Activated T-cell treated with anti-CD3 and anti-CD28 coated beads, Interleukin-2, amount 50 U/mL, for 1 hour (primary cell): Measurements from ENCODE around the gene PRDM11.
A peak's percentile ranks its signal among the peaks of the same experiment; 100 is the strongest.
"Not testable (repeated sequence)": the region's sequence is repeated elsewhere in the genome, so short reads cannot be mapped to it uniquely, and the experiment has no call there.

Experiments
- DNase-seq: peaks from one replicate; pipeline ENCODE4 v3.0.0-alpha.2; 2020

The PRDM11 gene

GRCh38 chr11:45238724-45239123 is 92.3 kb downstream of the PRDM11 start:
- DNase-seq, result no peak

DNA sequence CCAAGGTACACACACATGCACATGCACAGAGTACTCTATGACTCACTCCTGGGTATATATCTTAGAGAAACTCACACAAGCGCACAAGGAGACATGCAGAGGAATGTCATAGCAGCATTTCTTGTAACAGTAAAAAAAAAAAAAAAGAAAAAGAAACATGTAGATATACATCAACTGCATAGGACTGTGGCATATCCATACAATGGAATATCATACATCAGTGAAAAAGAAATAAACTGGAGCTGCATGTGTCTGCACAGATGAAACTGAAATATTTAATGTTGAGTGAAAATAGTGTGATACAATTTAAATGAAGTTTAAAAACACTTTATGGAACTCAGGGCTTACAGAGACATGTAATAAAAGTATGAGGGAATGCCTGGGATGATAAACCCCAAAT is 93.3 kb downstream of the PRDM11 start:
- no peak for DNase-seq

- DNase-seq, result no peak
These were observed 97.5 kb downstream of the PRDM11 start for GRCh38 chr11:45243967-45244366.

- no peak for DNase-seq
These were observed 99.0 kb downstream of the PRDM11 start for GRCh38 chr11:45245218-45246045.

DNA sequence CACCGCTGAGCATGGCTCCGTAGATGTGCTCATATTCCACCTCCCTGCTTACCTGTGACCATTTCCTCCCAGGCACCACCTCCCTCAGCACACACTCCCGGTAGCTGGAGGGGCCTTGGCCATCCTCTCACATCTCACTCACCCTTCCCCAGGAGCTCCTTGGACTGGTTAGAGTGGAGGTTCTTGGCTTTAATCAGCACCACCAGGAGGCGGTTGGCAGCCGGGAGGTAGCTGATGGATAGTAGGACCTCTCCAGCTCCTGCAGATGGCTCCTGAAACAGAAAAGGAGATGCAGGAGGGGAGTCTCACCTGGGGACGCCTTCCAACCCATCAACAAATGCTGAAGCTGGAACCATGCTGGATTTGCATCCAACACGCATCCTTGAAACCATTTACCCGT is 99.8 kb downstream of the PRDM11 start:
- no peak for DNase-seq

GRCh38 chr11:45247433-45247832 is 101.0 kb downstream of the PRDM11 start:
- no peak for DNase-seq

- no peak for DNase-seq
These were observed 102.1 kb downstream of the PRDM11 start for GRCh38 chr11:45248501-45249011.

DNA sequence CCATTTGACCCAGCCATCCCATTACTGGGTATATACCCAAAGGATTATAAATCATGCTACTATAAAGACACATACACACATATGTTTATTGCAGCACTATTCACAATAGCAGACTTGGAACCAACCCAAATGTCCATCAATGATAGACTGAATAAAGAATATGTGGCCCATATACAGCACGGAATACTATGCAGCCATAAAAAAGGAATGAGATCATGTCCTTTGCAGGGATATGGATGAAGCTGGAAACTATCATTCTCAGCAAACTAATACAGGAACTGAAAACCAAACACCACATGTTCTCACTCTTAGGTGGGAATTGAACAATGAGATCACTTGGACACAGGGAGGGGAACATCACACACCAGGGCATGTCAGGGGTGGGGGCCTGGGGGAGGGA is 102.9 kb downstream of the PRDM11 start:
- not testable (repeated sequence) for DNase-seq

GRCh38 chr11:45250035-45250718 is 103.7 kb downstream of the PRDM11 start:
- no peak for DNase-seq

DNA sequence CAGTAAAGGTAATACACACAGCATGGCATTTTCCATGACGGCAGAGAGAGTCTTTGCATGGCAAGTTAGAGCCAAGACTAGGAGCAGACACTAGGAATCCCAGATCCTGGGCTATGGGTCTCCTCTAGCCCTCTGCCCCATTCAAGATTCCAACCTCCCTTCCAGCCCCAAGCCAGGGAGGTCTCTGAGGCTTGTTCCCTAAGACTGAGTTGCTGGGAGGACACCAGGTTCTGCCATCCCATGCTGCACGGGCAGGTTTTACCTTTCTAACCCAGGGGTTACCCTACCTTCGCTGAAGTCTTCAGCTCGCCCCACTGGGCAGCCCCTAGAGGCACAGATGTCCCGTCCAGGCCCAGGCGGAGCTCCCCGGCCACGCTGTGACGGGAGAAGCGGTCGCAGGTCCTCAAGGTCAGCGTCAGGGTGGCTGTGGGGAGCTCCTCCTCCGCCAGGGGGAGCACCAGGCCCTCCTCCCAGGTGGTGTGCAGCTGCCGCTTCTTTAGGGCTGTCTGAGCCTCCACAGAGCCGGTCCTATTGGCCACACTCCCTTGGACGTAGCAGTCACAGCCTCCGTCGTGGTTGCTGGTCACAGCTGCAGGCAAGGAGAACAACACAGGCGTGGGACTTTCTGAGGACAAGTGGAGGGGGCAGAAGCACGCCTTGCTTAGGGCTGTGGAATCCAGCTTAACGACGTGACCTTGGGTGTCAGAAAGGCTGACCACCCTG is 105.9 kb downstream of the PRDM11 start:
- peak; percentile 31 for DNase-seq

DNA sequence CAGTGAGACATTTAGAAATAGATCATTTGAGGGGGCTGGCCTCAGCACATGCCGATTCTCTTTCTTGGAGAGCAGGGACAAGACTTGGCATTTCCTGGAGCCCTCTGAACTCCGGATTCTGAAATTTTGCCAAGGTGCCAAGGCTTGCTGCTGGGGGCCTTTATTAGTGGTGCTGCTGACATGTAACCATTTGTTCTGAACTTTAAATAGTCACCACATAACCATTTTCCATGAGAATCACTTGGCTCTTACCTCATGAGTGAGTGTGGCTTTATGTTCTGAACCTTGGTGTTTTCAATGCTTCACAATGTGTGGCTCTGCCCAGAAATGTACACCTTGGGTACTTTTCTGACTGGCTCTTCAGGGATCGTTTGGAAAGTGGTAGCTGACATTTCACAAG is 106.4 kb downstream of the PRDM11 start:
- DNase-seq, result no peak

- DNase-seq, result no peak
These were observed 107.2 kb downstream of the PRDM11 start for GRCh38 chr11:45253640-45254039.

DNA sequence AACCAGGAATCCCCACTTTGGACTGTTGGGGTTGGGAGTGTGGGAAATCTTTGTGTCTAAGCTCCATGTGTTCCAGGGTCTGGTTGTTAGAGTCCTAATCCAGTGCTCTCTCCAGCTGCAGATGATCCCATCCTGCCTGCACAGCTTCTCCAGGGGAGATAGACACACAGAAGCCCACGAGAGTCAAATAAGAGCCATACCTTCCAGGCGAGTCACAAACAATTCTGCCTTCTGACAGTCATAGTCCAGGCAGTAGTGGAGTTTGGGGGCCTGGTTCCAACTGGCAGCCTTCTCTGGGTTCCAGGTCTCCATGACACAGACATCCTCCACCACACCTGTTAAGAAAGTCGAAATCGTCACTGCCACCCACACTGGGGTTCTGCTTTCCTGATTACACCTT is 107.6 kb downstream of the PRDM11 start:
- no peak for DNase-seq

DNA sequence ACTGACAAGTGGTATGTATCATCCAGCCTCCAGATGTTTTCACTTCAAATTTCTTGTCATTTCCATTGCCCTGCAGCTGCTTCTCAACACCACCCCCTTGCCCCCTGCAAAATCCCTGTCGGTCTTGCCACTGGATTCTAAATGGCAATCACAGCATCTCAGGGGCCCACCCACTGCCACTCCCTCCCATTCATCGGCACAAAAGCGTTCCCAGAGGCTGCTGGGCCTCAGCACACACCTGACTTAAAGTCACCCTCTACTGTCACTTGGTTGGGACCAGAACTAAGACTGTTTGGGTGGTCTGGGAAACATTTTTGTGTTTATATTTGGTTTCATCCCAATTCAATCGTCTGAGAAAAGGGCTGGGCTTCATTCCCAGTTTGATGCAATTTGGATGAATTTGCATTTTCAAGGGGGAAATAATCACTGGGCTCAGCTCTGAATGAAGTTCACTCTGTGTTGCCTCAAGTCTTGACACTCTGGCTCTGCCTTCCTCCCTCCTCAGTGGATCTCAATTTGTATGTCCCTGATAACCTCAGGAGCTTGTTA is 112.6 kb downstream of the PRDM11 start:
- no peak for DNase-seq

DNA sequence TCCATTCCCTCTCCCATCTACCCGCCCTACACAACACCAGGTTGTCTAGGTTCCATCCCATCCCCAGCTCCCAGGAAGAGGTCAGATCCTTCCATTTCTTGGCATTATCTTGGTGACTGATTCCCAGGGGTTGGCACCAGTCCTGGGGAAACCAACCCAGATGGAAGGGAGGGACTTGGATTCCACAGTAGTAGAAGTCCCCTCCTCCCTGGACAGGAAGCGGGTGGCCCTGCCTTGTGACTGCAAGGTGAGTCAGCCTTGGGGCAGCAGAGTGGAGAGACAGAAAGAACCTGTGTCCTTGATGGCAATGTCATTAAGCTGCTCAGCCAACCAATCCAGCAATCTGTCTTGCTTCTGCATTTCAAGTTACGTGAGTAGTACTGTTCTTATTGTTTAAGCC is 113.2 kb downstream of the PRDM11 start:
- DNase-seq, result no peak

GRCh38 chr11:45260071-45260470 is 113.6 kb downstream of the PRDM11 start:
- no peak for DNase-seq

GRCh38 chr11:45262900-45263299 is 116.5 kb downstream of the PRDM11 start:
- no peak for DNase-seq

GRCh38 chr11:45263773-45264172 is 117.3 kb downstream of the PRDM11 start:
- no peak for DNase-seq

- no peak for DNase-seq
These were observed 118.5 kb downstream of the PRDM11 start for GRCh38 chr11:45264839-45265515.

- DNase-seq, result no peak
These were observed 119.7 kb downstream of the PRDM11 start for GRCh38 chr11:45265969-45266675.

DNA sequence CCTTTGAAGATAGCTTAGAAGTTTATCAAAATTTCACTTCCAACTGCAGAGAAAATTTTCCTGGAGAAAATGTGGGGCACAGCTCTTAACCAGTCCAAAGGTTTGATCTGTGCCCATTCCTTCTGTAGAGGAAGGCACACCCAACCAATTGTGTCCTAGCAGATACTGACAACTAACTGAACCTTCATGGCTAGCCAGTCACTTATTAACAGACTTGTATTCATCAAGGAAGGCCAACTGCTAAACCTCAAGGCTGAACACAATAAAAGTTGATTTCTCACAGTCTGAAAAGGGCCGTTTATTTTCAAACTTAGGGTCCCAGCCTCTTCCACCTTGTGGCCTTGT is 120.2 kb downstream of the PRDM11 start:
- DNase-seq, result no peak

GRCh38 chr11:45267052-45267451 is 120.6 kb downstream of the PRDM11 start:
- DNase-seq, result no peak
